Measurements from ENCODE around the gene FAM98C.

Gene FAM98C

DNA sequence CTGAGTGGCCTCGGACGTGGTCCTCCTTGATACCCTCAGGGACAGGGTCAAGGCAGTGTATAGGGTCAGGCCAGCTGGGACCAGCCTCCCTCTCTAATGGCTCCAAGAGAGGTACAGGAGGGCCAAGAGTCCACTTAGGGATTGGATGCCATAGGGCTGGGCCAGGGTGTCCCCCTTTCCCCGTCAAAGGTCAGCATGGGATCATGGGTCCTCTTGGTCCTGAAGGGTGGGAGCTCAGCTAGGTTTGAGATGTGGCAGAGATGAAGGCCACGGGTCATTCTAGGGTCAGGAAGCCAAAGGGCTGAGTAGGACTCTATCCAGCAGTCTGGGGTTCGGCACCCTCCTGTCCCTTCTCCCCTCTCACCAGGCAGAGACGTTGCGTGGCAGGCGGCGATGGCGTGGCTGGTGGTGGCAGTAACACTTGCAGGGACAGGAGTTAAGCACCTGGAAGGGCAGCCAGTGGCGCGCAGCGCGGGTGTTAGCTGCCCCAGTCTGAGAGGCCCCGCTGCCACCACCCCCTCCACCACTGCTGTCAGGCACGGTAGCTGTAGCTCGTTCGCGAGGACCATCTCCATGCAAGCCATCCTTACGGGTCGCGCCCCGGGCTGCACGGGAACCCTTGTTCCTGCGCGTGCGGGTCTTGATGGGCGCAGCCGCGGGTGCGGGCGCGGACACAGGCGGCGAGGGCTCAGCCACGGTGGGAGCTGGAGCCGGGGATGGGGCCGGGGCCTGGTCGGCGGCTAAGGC is 17.7 kb upstream of the FAM98C start:
- DNase-seq (ENCODE audit: low spot score) (no peak), ATAC-seq (ENCODE audit: low read depth) (no peak)
- TF ChIP-seq, protein P1, sequence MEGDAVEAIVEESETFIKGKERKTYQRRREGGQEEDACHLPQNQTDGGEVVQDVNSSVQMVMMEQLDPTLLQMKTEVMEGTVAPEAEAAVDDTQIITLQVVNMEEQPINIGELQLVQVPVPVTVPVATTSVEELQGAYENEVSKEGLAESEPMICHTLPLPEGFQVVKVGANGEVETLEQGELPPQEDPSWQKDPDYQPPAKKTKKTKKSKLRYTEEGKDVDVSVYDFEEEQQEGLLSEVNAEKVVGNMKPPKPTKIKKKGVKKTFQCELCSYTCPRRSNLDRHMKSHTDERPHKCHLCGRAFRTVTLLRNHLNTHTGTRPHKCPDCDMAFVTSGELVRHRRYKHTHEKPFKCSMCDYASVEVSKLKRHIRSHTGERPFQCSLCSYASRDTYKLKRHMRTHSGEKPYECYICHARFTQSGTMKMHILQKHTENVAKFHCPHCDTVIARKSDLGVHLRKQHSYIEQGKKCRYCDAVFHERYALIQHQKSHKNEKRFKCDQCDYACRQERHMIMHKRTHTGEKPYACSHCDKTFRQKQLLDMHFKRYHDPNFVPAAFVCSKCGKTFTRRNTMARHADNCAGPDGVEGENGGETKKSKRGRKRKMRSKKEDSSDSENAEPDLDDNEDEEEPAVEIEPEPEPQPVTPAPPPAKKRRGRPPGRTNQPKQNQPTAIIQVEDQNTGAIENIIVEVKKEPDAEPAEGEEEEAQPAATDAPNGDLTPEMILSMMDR (IDR thresholded peaks at IDR 0.05; ENCODE audit: poor library complexity, severe bottlenecking), result peak; percentile 7
- no peaks in the 10 kb centered on the region for H3K27me3 ChIP-seq (ENCODE audit: insufficient read depth, poor library complexity, severe bottlenecking)
- no peak overlapping the region for H3K4me3 ChIP-seq (ENCODE audit: severe bottlenecking)
- no peak overlapping the region for H3K27ac ChIP-seq (ENCODE audit: poor library complexity, severe bottlenecking)
- H3K4me1 ChIP-seq (ENCODE audit: insufficient read depth, poor library complexity, severe bottlenecking), result no peaks in the 10 kb centered on the region
- no peaks in the 10 kb centered on the region for H3K9me3 ChIP-seq (ENCODE audit: severe bottlenecking)
- H3K36me3 ChIP-seq (ENCODE audit: low read depth), result peaks cover 24% of the 10 kb centered on the region

DNA sequence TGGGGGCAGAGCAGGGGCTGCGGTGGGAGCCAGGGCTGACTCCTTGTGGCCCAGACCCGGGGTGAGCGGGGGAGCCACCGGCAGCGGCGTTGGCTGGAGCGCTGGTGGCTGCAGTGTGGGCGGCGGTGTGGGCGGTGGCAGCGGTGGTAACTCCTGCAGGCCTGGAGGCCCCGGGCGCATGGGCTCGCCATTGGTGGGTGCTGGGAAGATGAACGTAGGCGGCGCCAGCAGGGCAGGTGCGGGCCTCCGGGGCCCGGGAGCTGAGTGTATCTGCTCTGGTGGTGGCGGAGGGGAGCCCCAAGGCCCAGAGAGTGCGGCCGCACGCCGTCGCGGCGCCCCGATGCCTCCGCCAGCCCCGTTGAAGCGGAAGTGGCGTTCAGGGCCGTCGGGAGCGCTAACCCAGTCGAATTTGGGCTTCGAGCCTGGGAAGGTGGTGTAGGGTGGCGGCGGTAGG is 17.1 kb upstream of the FAM98C start:
- TF ChIP-seq, protein P1 (IDR thresholded peaks at IDR 0.05; ENCODE audit: poor library complexity, severe bottlenecking), result no peak

DNA sequence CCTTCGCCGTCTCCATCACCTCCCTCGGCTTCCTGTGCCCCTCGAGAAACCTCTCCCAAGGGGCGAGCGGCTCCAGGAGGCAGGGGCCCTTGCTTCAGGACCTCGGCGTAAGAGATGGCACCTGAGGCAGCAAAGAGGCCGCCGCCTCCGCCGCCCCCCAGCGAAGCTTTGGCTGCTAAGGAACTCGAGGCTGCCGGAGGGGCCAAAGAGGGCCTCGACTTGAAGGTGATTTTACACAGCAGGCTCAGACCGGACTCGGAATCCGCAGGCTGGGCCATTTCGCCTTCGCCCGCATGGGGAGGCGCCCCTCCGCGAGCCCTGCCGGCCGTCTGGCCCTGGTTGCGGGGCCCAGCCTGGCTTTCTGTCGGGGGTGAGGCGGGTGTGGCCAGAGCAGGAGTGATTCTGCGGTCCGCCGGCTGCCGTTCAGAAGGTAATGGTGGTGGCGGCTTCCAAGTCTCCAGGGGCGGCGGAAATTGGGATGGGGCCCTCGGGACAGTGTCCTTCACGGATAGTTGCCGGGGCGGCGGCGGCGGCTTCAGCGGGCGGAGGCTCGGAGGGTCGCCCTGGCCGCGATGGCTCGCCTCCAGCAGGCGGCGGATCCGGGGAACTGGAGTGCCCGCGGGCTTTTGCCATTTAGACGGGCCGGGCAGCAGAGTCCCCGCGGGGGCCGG is 16.5 kb upstream of the FAM98C start:
- no peak overlapping the region for H3K4me3 ChIP-seq (ENCODE audit: severe bottlenecking)
- DNase-seq (ENCODE audit: low spot score) (no peak), ATAC-seq (ENCODE audit: low read depth) (no peak)
- no peaks in the 10 kb centered on the region for H3K9me3 ChIP-seq (ENCODE audit: severe bottlenecking)
- H3K27me3 ChIP-seq (ENCODE audit: insufficient read depth, poor library complexity, severe bottlenecking), result no peaks in the 10 kb centered on the region
- H3K36me3 ChIP-seq (ENCODE audit: low read depth), result peaks cover 15% of the 10 kb centered on the region
- no peak overlapping the region for H3K27ac ChIP-seq (ENCODE audit: poor library complexity, severe bottlenecking)
- TF ChIP-seq, protein P1 (IDR thresholded peaks at IDR 0.05; ENCODE audit: poor library complexity, severe bottlenecking), result no peak
- H3K4me1 ChIP-seq (ENCODE audit: insufficient read depth, poor library complexity, severe bottlenecking), result no peaks in the 10 kb centered on the region

More for the DNA sequence above, 17.1 kb upstream of the FAM98C start:
- H3K4me3 ChIP-seq (ENCODE audit: severe bottlenecking), result no peak overlapping the region
- H3K36me3 ChIP-seq (ENCODE audit: low read depth), result peaks cover 21% of the 10 kb centered on the region
- ATAC-seq (ENCODE audit: low read depth) (no peak), DNase-seq (ENCODE audit: low spot score) (no peak)
- H3K27ac ChIP-seq (ENCODE audit: poor library complexity, severe bottlenecking), result no peak overlapping the region
- H3K9me3 ChIP-seq (ENCODE audit: severe bottlenecking), result no peaks in the 10 kb centered on the region
- H3K4me1 ChIP-seq (ENCODE audit: insufficient read depth, poor library complexity, severe bottlenecking), result no peaks in the 10 kb centered on the region
- H3K27me3 ChIP-seq (ENCODE audit: insufficient read depth, poor library complexity, severe bottlenecking), result no peaks in the 10 kb centered on the region

DNA sequence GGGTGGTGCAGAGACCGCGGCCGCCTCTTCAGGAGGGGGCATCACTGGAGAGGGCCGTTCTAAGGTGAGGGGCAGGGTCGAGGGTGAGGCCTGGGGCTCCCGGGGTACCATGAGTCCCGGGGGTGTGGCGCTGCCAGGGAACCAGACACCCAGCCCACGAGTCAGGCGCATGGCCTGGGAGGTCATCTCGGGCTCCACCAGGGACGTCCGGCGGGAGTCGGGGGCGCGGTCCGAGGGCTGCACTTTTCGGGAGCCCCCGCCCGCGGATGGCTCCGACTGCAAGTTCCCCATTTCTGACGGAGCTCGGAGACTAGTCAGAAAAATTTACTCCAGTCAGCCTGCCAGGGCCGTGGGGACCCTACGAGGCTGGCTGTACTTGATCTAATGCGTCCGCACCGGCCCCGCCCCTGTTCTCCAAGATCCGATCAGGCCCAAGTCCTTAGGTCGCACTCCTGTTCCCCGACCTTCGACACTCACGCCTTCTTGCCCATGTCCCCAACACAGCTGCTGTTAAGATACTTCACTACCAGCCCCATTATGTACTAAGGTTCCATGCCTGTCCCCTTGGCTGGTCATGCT is 15.8 kb upstream of the FAM98C start:
- H3K9me3 ChIP-seq (ENCODE audit: severe bottlenecking), result no peaks in the 10 kb centered on the region
- H3K27ac ChIP-seq (ENCODE audit: poor library complexity, severe bottlenecking), result peak overlapping the region; percentile 85
- peaks cover 12% of the 10 kb centered on the region for H3K36me3 ChIP-seq (ENCODE audit: low read depth)
- no peak for DNase-seq (ENCODE audit: low spot score)
- no peak for ATAC-seq (ENCODE audit: low read depth)
- H3K27me3 ChIP-seq (ENCODE audit: insufficient read depth, poor library complexity, severe bottlenecking), result no peaks in the 10 kb centered on the region
- TF ChIP-seq, protein P1 (IDR thresholded peaks at IDR 0.05; ENCODE audit: poor library complexity, severe bottlenecking), result no peak
- H3K4me1 ChIP-seq (ENCODE audit: insufficient read depth, poor library complexity, severe bottlenecking), result no peaks in the 10 kb centered on the region
- H3K4me3 ChIP-seq (ENCODE audit: severe bottlenecking), result peak overlapping the region; percentile 48
